GM03348 (cell line): Measurements from ENCODE around the gene FAM53B.

Experiments
- DNase-seq: peaks from one replicate; pipeline ENCODE4 v3.0.0; 2012; ENCODE audit warnings: low spot score

Gene FAM53B

DNA sequence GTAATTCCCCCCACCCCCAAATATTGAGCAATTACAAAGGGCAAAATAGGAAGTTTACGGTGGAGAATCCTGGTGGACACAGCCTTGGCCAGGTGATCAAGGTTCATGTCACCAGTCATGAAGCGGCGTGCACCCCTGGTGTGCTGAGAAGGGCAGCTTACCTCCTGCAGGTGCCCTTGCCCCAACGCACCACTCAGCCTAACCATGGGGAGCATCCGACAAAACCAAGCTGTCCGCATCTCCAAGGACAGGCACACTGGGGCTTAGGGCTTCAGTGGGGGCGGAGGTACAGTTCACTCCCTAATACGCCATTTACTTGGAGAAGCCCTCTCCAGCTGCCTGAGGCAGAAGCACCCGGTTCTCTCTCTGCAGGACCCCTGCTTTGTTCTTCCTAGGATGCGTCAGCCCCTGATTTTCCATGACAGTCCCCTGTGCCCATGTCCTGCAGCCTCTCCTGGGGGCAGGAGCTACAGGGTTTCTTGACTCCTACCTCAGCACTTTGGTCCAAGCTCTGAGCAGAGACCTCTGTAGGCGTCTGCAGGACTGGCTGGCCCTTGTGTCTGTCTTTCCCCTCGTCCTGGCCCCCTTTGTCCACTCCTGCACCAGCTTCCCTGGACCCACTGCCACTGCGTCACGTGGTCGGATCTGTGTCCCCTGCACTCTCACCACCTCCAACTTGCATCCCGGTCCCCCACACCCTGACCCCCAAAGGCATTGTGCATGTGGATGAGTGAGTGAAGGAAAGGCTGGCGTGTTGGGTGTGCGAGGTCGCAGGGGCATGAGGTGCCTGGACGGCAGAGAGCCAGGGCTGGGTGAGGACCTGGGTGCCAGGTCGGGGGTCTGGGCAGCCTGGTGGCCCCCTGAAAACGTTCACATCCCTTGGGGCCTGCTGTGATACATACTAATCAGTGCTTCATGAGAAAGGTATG lies 168.8 kb downstream of the FAM53B start:
- DNase-seq, result no peak

DNA sequence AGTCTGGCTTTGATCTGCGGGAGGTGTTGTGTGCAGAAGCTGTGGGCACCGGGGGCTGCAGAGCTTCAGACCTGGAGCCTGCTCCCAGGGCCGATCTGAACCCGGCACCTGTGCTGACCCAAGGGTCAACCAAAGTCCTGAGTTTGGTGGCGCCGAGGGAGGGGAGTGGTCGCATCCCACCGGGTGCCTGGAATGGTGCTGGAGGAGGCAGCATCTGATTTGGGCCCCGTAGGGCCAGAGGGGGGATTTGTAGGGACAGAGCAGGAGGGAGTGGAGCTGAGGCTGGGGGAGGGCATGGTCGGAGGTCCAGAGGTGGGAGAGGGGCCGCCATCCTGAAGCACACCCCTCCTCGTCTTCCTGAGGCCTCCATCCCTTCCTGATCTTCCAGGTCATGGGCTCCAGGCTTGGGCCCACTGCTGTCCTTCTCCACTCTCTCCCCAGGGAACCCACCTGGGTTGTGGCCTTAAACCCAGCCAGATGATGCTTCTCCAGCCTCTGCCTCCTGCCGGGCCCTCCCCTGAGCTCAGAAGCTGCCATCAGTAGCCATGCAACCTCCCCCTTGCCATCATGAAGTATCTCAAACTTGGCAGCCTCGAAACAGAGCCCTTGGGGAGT lies 169.6 kb downstream of the FAM53B start:
- no peak for DNase-seq

DNA sequence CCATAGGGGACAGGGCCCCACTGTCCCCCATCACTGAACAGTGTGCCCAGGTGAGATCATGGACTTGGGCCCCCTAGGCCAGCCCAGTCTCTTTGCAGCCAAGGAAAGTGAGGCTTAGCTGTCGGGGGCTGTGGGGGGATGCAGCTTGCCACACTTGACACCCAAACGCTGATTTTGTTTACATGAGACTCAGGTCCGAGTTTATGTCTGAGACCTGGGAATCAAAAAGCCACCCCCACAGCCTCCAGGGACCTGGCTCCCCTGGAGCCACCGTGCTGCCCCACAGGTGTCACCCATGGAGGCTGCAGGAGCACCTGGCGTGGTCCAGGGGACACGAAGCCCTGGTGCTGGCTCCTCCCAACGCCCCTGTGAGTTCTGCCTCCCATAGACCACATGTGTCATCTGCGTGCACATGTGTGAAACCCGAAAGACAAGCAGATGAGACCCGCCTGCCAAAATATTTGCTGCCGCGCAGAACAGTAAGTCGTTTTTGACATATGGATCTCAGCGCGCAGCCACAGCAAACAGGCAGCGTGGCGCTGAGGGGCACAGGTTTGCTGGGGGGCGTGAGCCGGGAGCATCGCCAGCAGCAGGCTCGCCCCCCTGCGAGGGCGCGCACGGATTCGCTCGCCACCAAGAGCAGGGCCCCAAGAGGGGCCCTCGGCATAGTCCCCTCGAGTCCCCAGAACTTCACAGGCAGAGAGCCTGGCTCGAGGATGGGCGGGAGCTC lies 170.3 kb downstream of the FAM53B start:
- no peak for DNase-seq

DNA sequence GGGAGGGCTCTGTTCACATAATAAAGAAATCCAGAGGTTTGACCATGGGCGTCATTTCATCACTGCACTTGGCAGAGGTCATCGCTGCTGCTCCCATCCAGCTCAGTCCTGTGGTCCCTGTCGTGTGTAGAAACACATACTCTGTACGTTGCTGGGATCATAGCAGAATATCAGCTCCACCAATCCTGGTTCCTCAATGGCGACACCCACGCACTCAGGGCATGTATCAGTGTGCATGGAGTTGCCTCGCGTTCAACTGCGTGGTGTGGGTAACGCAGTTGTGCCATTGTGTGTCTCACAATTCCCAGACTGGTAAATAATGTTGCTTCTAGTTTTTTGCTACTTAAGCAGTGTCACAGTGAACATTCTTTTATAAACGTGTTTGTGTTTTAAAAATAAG lies 171.4 kb downstream of the FAM53B start:
- no peak for DNase-seq

DNA sequence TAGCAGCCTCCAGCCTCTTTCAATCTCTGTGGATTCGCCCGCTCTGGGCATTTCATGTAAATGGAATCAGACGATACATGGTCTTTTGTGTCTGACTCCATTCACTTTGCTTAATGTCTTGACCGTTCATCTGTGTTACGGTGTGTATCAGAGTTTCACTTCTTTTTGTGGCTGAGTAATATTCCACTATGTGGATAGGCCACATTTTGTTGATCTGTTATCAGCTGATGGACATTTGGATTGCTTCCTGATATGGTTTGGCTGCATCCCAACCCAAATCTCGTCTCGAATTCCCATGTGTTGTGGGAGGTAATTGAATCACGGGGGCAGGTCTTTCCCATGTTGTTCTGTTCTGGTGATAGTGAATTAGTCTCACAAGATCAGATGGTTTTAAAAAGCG lies 173.5 kb downstream of the FAM53B start:
- DNase-seq, result no peak

DNA sequence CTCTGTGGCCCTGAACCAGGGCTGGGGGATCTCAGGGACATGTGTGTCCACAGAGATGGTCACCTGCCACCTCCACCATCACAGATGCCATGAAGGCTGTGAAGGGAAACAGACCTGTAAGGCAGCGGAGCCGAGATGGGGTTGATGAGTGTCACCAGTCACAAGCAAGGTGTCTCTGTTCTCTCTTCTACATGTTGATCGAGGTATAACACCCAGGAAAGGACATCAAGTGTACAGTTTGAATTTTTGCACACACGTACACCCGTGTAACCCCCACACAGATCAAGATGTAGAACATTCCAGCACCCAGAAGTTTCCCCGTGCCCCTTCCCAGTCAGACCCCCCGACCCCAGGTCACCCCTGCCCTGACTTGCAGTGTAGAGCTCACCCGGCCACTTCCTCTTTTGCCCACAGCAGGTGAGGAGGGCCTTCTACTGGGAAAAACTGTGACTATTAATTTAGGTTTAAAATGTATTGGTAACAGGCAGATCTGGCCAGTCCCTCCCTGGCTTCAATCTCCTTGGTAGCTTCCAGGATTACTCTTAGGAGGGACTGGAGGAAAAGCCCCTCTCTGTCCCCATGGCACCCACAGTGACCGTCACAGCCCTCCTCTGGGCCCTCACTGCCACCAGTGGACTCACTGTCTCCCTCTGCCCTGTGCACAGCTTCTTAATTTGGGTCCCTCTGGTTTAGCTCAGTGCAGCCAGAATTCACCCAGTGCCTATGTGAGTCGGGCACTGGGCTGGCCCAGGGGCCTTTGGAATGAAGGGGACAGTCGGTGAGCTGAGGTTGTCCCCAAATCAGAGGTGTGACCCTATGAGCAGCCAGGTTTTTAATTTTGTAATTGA lies 174.3 kb downstream of the FAM53B start:
- no peak for DNase-seq
